ENCODE data around the gene SRPRB. TPM values are rescaled to one million over a fixed set of nuclear protein-coding genes. Genes with fewer than 3 reads are reported as not detected.

SRPRB gene
- total RNA-seq, 1 donor, result 86.9 TPM

DNA sequence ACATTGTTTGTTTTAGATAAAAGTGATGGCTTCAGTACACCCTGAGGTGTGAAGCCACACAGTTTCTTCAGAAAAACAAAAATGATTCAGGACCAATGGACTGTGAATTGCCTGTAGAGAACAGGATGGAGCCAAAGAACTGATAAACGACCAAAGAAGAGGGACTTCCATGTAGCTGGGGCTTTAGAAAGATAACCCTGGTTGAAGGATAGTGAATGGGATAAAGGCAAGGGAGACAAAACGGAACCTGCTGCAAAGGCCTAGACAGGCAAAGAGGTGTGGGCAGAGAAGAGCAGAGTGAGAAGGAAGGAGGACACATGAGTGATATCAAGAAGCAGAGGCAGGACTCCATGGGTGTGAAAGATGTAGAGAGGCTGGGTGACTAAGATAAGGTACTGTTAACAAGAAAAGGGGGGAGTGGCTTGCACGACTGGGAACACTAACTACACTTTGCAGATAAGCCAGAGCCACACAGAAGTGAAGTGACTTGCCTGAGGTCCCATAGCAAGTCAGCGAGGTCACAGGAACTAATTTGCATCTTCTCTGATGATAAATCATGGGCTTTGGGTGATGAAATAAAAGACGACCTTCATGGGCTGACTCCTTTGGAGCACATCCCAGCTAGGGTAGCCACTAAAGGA lies 45.8 kb downstream of the SRPRB start:
- H3K4me3 ChIP-seq (ENCODE audit: low read depth, low read length), result no peak overlapping the region
- DNase-seq (ENCODE audit: low read depth), result no peak
- TF ChIP-seq, protein P1, sequence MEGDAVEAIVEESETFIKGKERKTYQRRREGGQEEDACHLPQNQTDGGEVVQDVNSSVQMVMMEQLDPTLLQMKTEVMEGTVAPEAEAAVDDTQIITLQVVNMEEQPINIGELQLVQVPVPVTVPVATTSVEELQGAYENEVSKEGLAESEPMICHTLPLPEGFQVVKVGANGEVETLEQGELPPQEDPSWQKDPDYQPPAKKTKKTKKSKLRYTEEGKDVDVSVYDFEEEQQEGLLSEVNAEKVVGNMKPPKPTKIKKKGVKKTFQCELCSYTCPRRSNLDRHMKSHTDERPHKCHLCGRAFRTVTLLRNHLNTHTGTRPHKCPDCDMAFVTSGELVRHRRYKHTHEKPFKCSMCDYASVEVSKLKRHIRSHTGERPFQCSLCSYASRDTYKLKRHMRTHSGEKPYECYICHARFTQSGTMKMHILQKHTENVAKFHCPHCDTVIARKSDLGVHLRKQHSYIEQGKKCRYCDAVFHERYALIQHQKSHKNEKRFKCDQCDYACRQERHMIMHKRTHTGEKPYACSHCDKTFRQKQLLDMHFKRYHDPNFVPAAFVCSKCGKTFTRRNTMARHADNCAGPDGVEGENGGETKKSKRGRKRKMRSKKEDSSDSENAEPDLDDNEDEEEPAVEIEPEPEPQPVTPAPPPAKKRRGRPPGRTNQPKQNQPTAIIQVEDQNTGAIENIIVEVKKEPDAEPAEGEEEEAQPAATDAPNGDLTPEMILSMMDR (IDR thresholded peaks at IDR 0.05; ENCODE audit: insufficient read depth, low read length), result no peak

DNA sequence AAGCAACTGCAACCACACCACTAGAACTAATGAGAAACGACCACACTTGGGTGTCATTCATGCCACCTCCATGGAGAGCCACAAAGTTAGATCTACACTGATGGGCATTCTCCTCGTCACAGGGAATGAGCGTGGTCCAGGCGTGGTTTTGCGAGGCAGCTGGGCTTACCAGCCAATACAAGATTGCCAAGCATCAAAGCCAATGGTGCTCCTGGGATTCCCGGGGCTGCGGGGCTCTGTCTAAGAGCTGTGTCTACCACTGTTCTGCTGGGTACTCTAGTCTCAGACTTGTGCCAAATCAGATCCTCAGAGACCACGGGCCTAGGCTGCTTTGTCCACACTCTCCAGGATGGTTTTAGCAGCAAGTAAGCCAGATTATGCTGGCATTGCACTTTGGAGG lies 46.3 kb downstream of the SRPRB start:
- H3K4me3 ChIP-seq (ENCODE audit: low read depth, low read length), result no peak overlapping the region
- no peak for DNase-seq (ENCODE audit: low read depth)
- TF ChIP-seq, protein P1 (IDR thresholded peaks at IDR 0.05; ENCODE audit: insufficient read depth, low read length), result no peak

DNA sequence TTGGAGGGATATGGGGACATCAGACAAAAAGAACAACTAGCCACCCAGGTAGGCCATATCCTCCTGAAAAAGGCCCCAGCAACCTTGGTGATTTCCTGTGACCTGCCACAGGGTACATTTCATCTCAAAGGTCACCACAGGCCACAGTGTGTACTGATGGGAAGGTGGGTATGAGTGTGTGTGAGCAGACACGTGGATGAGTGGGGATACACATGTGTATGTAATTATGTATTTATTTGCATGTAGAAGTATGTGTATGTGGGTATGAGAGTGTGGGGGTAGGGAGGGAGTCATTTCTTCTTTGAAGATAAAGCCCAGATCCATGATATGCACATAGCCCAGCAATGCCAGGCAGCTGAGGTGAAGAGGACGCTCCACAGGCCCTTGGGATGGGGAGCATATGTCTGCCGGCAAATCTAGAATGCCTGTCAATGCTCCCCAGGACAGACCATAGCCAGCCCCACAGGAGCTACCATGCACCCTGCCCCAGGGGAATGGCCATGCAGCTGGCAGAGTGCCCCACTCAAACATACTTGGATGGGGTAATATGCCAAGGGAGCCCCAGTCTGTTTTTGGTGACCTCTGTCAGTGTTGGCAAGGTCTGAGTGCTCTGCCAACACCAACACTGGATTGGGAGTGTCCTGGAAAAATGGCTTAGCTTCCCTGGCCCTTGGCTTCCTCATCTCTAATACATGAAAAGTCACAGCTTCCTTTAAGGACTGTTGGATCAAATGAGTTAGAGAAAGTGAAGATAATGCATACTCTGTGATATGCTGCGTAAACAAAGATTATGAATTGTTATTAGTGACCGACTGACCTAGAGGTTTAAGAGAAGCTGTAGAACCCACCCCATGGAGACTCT lies 47.7 kb downstream of the SRPRB start:
- TF ChIP-seq, protein P1 (IDR thresholded peaks at IDR 0.05; ENCODE audit: insufficient read depth, low read length), result no peak
- DNase-seq (ENCODE audit: low read depth), result peak; percentile 15
- H3K4me3 ChIP-seq (ENCODE audit: low read depth, low read length), result no peak overlapping the region

DNA sequence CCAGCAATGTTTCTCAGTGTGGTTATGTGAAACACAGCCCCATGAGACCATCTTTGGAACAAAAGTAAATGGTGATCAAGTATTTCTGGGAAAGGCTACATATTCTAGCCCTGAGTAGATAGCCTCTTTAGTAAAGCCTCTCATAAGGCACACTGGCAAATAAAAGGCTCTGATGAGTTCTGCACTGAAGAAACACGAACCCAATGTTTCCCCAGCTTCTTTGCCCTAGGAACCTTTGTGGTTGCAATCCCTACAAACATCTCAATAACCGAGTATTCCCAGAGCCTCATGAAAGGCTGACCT lies 48.3 kb downstream of the SRPRB start:
- no peak for DNase-seq (ENCODE audit: low read depth)
- TF ChIP-seq, protein P1 (IDR thresholded peaks at IDR 0.05; ENCODE audit: insufficient read depth, low read length), result no peak
- no peak overlapping the region for H3K4me3 ChIP-seq (ENCODE audit: low read depth, low read length)

DNA sequence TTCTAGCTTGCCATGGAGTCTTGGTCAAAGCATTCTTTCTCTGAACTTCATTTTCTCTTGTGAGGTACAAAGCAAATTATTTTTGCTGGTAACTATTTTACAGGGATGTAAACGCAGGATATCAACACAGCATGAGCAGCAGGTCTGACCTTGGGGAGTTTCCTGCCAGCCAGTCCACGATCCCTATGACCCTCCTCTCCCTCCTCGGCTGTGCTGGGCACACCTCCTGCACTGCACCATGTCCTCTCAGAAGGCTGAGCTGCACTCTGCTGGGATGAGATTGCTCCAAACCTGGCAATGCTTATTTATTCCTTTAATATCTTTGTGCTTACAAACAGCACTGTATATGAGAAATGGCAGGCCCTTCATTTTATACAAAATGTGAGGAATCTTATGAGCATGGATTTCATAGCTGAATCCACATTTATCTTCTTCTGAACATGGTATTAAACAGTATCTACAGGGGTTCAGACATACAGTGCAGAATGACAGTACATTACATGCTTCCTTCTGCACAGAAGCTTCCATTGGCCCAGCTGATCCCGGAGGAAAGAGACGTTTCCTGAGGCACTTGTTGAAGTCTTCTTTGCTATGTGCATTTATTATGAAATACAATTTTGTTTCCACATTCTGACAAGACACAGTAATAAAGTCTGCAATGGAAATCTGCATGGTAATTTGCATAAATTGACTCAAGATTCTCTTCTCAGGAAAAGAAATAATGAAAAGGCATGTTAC lies 48.8 kb downstream of the SRPRB start:
- TF ChIP-seq, protein P1 (IDR thresholded peaks at IDR 0.05; ENCODE audit: insufficient read depth, low read length), result no peak
- DNase-seq (ENCODE audit: low read depth), result no peak

DNA sequence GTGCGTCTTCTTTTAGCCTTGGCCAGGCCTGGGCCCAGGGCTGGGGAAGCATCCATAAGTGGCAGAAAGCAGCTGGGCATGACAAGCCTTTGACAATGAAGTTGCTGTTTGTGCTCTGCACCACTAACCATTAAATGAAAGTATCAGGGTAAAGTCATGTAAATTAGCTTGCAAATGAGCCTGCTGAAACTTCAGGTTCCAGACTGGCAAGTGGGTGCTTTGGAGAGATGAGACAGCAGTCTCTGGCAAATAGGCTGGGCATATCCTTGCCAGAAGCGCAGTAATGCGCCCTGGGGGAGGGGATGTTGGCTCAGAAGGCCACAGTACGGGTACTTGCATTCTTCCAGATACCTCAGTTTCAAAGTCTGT lies 49.4 kb downstream of the SRPRB start:
- no peak for DNase-seq (ENCODE audit: low read depth)
- TF ChIP-seq, protein P1 (IDR thresholded peaks at IDR 0.05; ENCODE audit: insufficient read depth, low read length), result no peak
- H3K4me3 ChIP-seq (ENCODE audit: low read depth, low read length), result no peak overlapping the region

More for the DNA sequence above, 48.8 kb downstream of the SRPRB start:
- H3K4me3 ChIP-seq (ENCODE audit: low read depth, low read length), result no peak overlapping the region

Measured in fibroblast of the aortic adventitia (primary cell).